K562 (cell line): ENCODE measurements around the gene SCARF1. TPM values are rescaled to one million over a fixed set of nuclear protein-coding genes. Genes with fewer than 3 reads are reported as not detected.

Source experiments
- ARID2 ChIP-seq: fragments of 450-650 bp; IDR thresholded peaks from 2 replicates; pipeline ENCODE4 v1.6.1; 2017; ENCODE audit warnings: antibody characterized with exemption, mild to moderate bottlenecking
- GABPA ChIP-seq: fragments of 200-800 bp; sonication (Bioruptor generic); conservative IDR thresholded peaks from 2 replicates; pipeline ENCODE4 v1.6.1; 2016; ENCODE audit warnings: low read depth, missing genetic modification characterization, missing compliant biosample characterization
- MEF2D ChIP-seq: conservative IDR thresholded peaks from 2 replicates; pipeline ENCODE4 v1.6.1; 2016; ENCODE audit warnings: low read depth, missing genetic modification characterization, missing compliant biosample characterization
- MTA3 ChIP-seq: fragments of 450-650 bp; formaldehyde crosslinking; IDR thresholded peaks from 2 replicates; pipeline ENCODE4 v1.6.1; 2017; ENCODE audit warnings: mild to moderate bottlenecking, borderline replicate concordance
- REST ChIP-seq, 2 experiments: fragments of 450-650 bp; formaldehyde crosslinking in 1 of 2; IDR thresholded peaks; 2 replicates each; pipeline versions ENCODE4 v1.4.0 to v1.6.1; 2014 to 2020; ENCODE audit warnings: mild to moderate bottlenecking in 2 of 2, borderline replicate concordance in 1 of 2, low read depth in 1 of 2
- RNF2 ChIP-seq: sonication (generic); IDR thresholded peaks from 2 replicates; pipeline ENCODE4 v1.6.1; 2016
- SMC3 ChIP-seq: conservative IDR thresholded peaks from 2 replicates; pipeline ENCODE4 v1.6.1; 2011; ENCODE audit warnings: low read depth, low read length, improper control_type of control experiment; ENCODE audit not compliant: insufficient read depth
- TOE1 ChIP-seq, 2 experiments: fragments of 450-650 bp in 1 of 2; sonication (generic) in 1 of 2; formaldehyde crosslinking in 1 of 2; IDR thresholded peaks; 2 replicates each; pipeline versions ENCODE4 v1.7.1 to v1.8.0; 2016 to 2022; ENCODE audit warnings: borderline replicate concordance in 2 of 2, mild to moderate bottlenecking in 2 of 2, antibody characterized with exemption in 1 of 2, inconsistent platforms in 1 of 2, low read depth in 1 of 2, missing genetic modification reagents in 1 of 2, moderate library complexity in 1 of 2
- ZNF316 ChIP-seq: fragments of 450-650 bp; IDR thresholded peaks from 2 replicates; pipeline ENCODE4 v1.6.1; 2016
- ZNF740 ChIP-seq, 3 experiments: fragments of 200-800 bp in 1 of 3; sonication (Bioruptor generic) in 1 of 3; sonication (generic) in 1 of 3; formaldehyde crosslinking in 1 of 3; IDR thresholded peaks; 2 replicates each; pipeline versions ENCODE4 v1.6.1 to v1.8.0; 2016 to 2022; ENCODE audit warnings: mild to moderate bottlenecking in 2 of 3, missing compliant biosample characterization in 2 of 3, missing genetic modification characterization in 2 of 3, missing genetic modification reagents in 1 of 3
- ZNF780A ChIP-seq: fragments of 250-450 bp; sonication (Bioruptor Pico); IDR thresholded peaks from 2 replicates; pipeline ENCODE4 v1.5.0; 2021; ENCODE audit warnings: mild to moderate bottlenecking
- ZSCAN29 ChIP-seq: fragments of 450-650 bp; IDR thresholded peaks from 2 replicates; pipeline ENCODE4 v1.6.1; 2017
- polyA plus RNA-seq, 8 experiments: library from polyadenylated mRNA; depleted of rRNA in 4 of 8; stranded (reverse) in 5 of 8; unstranded in 3 of 8; fragments of >200 nt; fragmentation: Nextera tagmentation in 2 of 8; fragmentation: Illumina TruSeq in 1 of 8; extraction: Ambion mirVana in 2 of 8; extraction: Trizol in 1 of 8; gene quantifications; 2 replicates each; pipeline versions ENCODE4 v1.2.1 to v1.2.3, GENCODE V29; 2011 to 2014; ENCODE audit warnings: inconsistent platforms in 1 of 8, missing spikeins in 1 of 8
- total RNA-seq, 7 experiments: library from RNA; depleted of rRNA in 6 of 7; stranded (reverse); fragments of >200 nt in 6 of 7; fragmentation: Illumina TruSeq in 2 of 7; extraction: Trizol in 2 of 7; gene quantifications; 2 replicates each; pipeline versions ENCODE4 v1.2.1 to v1.2.3, GENCODE V29; 2011 to 2021; ENCODE audit warnings: low replicate concordance in 1 of 7
- TF ChIP-seq, protein P1 (sequence below): fragments of 250-450 bp; sonication (Bioruptor Pico); IDR thresholded peaks from 2 replicates; pipeline ENCODE4 v1.8.0; 2021; ENCODE audit warnings: borderline replicate concordance, mild to moderate bottlenecking, moderate library complexity; ENCODE audit not compliant: poor library complexity, severe bottlenecking
- TF ChIP-seq, protein P2 (sequence below), 2 experiments: IDR thresholded peaks; 2 replicates each; pipeline ENCODE4 v1.6.1; 2012; ENCODE audit warnings: improper control_type of control experiment in 2 of 2, low read depth in 2 of 2, low read length in 2 of 2, borderline replicate concordance in 1 of 2

The SCARF1 gene
- total and polyA plus RNA-seq, 9 of the 15 experiments (the other 6 are each of a cell fraction or from before 2014, with no cell fraction given), result 0.04 to 2.1 (median 0.63) TPM

GRCh38 chr17:1628856-1629503, 16.6 kb downstream of the SCARF1 start (continued):
- no peak for TF ChIP-seq ARID2
- TF ChIP-seq ZNF780A (CRISPR knock-in tag), result no peak
- no peak for TF ChIP-seq MTA3
- no peak for TF ChIP-seq ZSCAN29
- TF ChIP-seq, protein P1, sequence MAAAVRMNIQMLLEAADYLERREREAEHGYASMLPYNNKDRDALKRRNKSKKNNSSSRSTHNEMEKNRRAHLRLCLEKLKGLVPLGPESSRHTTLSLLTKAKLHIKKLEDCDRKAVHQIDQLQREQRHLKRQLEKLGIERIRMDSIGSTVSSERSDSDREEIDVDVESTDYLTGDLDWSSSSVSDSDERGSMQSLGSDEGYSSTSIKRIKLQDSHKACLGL, result no peak
- TF ChIP-seq MEF2D (tag), result no peak
- 0 out of 2 replicates have a peak, but pooled peaks have one; percentile 15 for TF ChIP-seq RNF2
- TF ChIP-seq, protein P2, sequence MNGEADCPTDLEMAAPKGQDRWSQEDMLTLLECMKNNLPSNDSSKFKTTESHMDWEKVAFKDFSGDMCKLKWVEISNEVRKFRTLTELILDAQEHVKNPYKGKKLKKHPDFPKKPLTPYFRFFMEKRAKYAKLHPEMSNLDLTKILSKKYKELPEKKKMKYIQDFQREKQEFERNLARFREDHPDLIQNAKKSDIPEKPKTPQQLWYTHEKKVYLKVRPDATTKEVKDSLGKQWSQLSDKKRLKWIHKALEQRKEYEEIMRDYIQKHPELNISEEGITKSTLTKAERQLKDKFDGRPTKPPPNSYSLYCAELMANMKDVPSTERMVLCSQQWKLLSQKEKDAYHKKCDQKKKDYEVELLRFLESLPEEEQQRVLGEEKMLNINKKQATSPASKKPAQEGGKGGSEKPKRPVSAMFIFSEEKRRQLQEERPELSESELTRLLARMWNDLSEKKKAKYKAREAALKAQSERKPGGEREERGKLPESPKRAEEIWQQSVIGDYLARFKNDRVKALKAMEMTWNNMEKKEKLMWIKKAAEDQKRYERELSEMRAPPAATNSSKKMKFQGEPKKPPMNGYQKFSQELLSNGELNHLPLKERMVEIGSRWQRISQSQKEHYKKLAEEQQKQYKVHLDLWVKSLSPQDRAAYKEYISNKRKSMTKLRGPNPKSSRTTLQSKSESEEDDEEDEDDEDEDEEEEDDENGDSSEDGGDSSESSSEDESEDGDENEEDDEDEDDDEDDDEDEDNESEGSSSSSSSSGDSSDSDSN (IDR thresholded peaks at IDR 0.05; ENCODE audit: borderline replicate concordance in 1 of 2, low read depth in 2 of 2, low read length in 2 of 2), result peak; percentile 40 to 71; a peak in 2 of 4 replicates
- no peak for TF ChIP-seq TOE1 (IDR thresholded peaks at IDR 0.05; ENCODE audit: borderline replicate concordance)
- TF ChIP-seq TOE1 (CRISPR knock-in tag; IDR thresholded peaks at IDR 0.05; ENCODE audit: borderline replicate concordance, low read depth), result no peak
- 0 out of 2 replicates have a peak, but pooled peaks have one; percentile 18 for TF ChIP-seq ZNF740 (CRISPR knock-in tag; IDR thresholded peaks at IDR 0.05)
- TF ChIP-seq ZNF740 (tag; IDR thresholded peaks at IDR 0.05), result no peak
- TF ChIP-seq GABPA (tag), result peak; percentile 53
- peak; percentile 13; the same call in 1 of the 2 replicates for TF ChIP-seq ZNF316
- TF ChIP-seq SMC3, result peak; percentile 15; the same call in 1 of the 2 replicates
- peak; percentile 99 for TF ChIP-seq REST (IDR thresholded peaks at IDR 0.05; ENCODE audit: borderline replicate concordance)
- TF ChIP-seq REST (CRISPR knock-in tag; IDR thresholded peaks at IDR 0.05; ENCODE audit: low read depth), result no peak
